ENCODE measurements around the gene UBE2G2.
A peak's percentile ranks its signal among the peaks of the same experiment; 100 is the strongest.

UBE2G2 gene

GRCh38 chr21:44785620-44786335 is 15.8 kb downstream of the UBE2G2 start:
- no peak for DNase-seq

GRCh38 chr21:44784810-44785209 is 16.8 kb downstream of the UBE2G2 start:
- no peak for DNase-seq

- no peak for DNase-seq
These were observed 18.5 kb downstream of the UBE2G2 start for GRCh38 chr21:44783020-44783696.

GRCh38 chr21:44780767-44781459 is 20.7 kb downstream of the UBE2G2 start:
- no peak for DNase-seq

- DNase-seq: no peak
These were observed 21.5 kb downstream of the UBE2G2 start for GRCh38 chr21:44780137-44780502.

GRCh38 chr21:44779417-44780136 is 22.0 kb downstream of the UBE2G2 start:
- DNase-seq: no peak

GRCh38 chr21:44778983-44779382 is 22.6 kb downstream of the UBE2G2 start:
- DNase-seq: no peak

- DNase-seq: no peak
These were observed 23.1 kb downstream of the UBE2G2 start for GRCh38 chr21:44778499-44778911.

- no peak for DNase-seq
These were observed 23.5 kb downstream of the UBE2G2 start for GRCh38 chr21:44778094-44778493.

- no peak for DNase-seq
These were observed 26.6 kb downstream of the UBE2G2 start for GRCh38 chr21:44774972-44775371.

- DNase-seq: no peak
These were observed 28.2 kb downstream of the UBE2G2 start for GRCh38 chr21:44773291-44773932.

GRCh38 chr21:44771896-44772525 is 29.6 kb downstream of the UBE2G2 start:
- DNase-seq: no peak

- DNase-seq: no peak
These were observed 33.5 kb downstream of the UBE2G2 start for GRCh38 chr21:44767834-44768831.

GRCh38 chr21:44766818-44767354 is 34.7 kb downstream of the UBE2G2 start:
- DNase-seq: no peak

- no peak for DNase-seq
These were observed 35.4 kb downstream of the UBE2G2 start for GRCh38 chr21:44766014-44766817.

- peak in 3 of 4 experiments; percentile 5 to 17 (median 11) for DNase-seq
These were observed 36.2 kb downstream of the UBE2G2 start for GRCh38 chr21:44765231-44766013.

- no peak for DNase-seq
These were observed 37.0 kb downstream of the UBE2G2 start for GRCh38 chr21:44764319-44765230.
